Panc1 (cell line): ENCODE data around the gene ADSL. TPM values are rescaled to one million over a fixed set of nuclear protein-coding genes. Genes with fewer than 3 reads are reported as not detected.

Experiments used
- ATAC-seq: fragments of 200-7000 bp; cut with Tn5 transposase; 2 replicates; pipeline ENCODE4 v1.9.1; 2020; ENCODE audit warnings: mild to moderate bottlenecking, moderate library complexity
- BruUV-seq: library from RNA; stranded (reverse); fragments of 400-500 nt; replicated peaks from 2 replicates; lab custom pipeline; 2021; lab: Mats Ljungman, UMichigan
- CTCF ChIA-PET: fragments of 300-600 bp; sonication (Branson Sonifier 250); formaldehyde crosslinking; loops from one replicate; lab custom pipeline; 2022; ENCODE audit warnings: antibody characterized with exemption; lab: Charles Lee
- POLR2A ChIA-PET: fragments of 300-600 bp; sonication (Branson Sonifier 250); formaldehyde crosslinking; loops from one replicate; lab custom pipeline; 2022; ENCODE audit warnings: antibody characterized with exemption; lab: Charles Lee
- DNase-seq: peaks from one replicate; pipeline ENCODE4 v3.0.0-alpha.2; 2010; ENCODE audit warnings: low read depth, low spot score
- H3K27ac ChIP-seq: 2 replicates; pipeline ENCODE4 v1.5.1; 2011; ENCODE audit warnings: mild to moderate bottlenecking, low read length, inconsistent platforms
- H3K27me3 ChIP-seq: fragments of 200-500 bp; sonication (Bioruptor generic); 2 replicates; pipeline ENCODE4 v1.6.0; 2014; ENCODE audit warnings: low read length, inconsistent platforms; ENCODE audit not compliant: control insufficient read depth, insufficient read depth
- H3K36me3 ChIP-seq: fragments of 200-500 bp; sonication (Bioruptor generic); 2 replicates; pipeline ENCODE4 v1.5.1; 2014; ENCODE audit warnings: inconsistent platforms, mild to moderate bottlenecking, low read length, moderate library complexity; ENCODE audit not compliant: control insufficient read depth, insufficient read depth
- H3K4me1 ChIP-seq: 2 replicates; pipeline ENCODE4 v1.5.1; 2011; ENCODE audit warnings: inconsistent platforms, mild to moderate bottlenecking, low read length, moderate library complexity; ENCODE audit not compliant: control insufficient read depth, insufficient read depth
- H3K4me3 ChIP-seq, 2 experiments: 2 replicates each; pipeline ENCODE4 v1.5.1; 2011 to 2012; ENCODE audit warnings: low read depth in 2 of 2, low read length in 2 of 2, mild to moderate bottlenecking in 2 of 2, inconsistent platforms in 1 of 2, moderate library complexity in 1 of 2
- H3K9me3 ChIP-seq: fragments of 200-500 bp; sonication (Bioruptor generic); 2 replicates; pipeline ENCODE4 v1.5.1; 2014; ENCODE audit warnings: low read depth, mild to moderate bottlenecking, inconsistent platforms, low read length, moderate library complexity; ENCODE audit not compliant: control insufficient read depth, insufficient read depth
- CTCF ChIP-seq: fragments of 450-650 bp; IDR thresholded peaks from 2 replicates; pipeline ENCODE4 v1.5.1; 2017; ENCODE audit warnings: mild to moderate bottlenecking
- POLR2AphosphoS5 ChIP-seq: IDR thresholded peaks from 2 replicates; pipeline ENCODE4 v1.6.1; 2012; ENCODE audit warnings: mild to moderate bottlenecking, low read depth, low read length, moderate library complexity
- SIN3A ChIP-seq: IDR thresholded peaks from 2 replicates; pipeline ENCODE4 v1.6.1; 2012; ENCODE audit warnings: low read depth, mild to moderate bottlenecking, low read length, moderate library complexity, borderline replicate concordance; ENCODE audit not compliant: insufficient read depth
- TCF7L2 ChIP-seq: IDR thresholded peaks from 2 replicates; pipeline ENCODE4 v1.6.1; 2011; ENCODE audit warnings: mild to moderate bottlenecking, low read depth, low read length, inconsistent platforms
- in situ Hi-C: cut with HindIII; loops from 2 replicates; pipeline ENCODE4 v1.10.0; 2016; ENCODE audit warnings: low sequenced_read_pairs, low pct_unique_long_range_greater_than_20kb
- intact Hi-C: fragments of 100-400 bp; cut with micrococcal nuclease; formaldehyde crosslinking; loops from one replicate; pipeline ENCODE4 v1.10.0; 2022; ENCODE audit not compliant: unreplicated experiment
- total RNA-seq: library from RNA; stranded (reverse); gene quantifications from one replicate; pipeline ENCODE4 v1.2.1, GENCODE V29; 2021; ENCODE audit not compliant: unreplicated experiment
- TF ChIP-seq, protein P1 (sequence below), 2 experiments: IDR thresholded peaks; 2 replicates each; pipeline ENCODE4 v1.6.1; 2011 to 2012; ENCODE audit warnings: low read depth in 2 of 2, control low read depth in 1 of 2, low read length in 1 of 2, mild to moderate bottlenecking in 1 of 2, moderate library complexity in 1 of 2; ENCODE audit not compliant: insufficient read depth in 1 of 2

The ADSL gene
- total RNA-seq, 1 experiment from 2014 or later = 107 TPM

DNA sequence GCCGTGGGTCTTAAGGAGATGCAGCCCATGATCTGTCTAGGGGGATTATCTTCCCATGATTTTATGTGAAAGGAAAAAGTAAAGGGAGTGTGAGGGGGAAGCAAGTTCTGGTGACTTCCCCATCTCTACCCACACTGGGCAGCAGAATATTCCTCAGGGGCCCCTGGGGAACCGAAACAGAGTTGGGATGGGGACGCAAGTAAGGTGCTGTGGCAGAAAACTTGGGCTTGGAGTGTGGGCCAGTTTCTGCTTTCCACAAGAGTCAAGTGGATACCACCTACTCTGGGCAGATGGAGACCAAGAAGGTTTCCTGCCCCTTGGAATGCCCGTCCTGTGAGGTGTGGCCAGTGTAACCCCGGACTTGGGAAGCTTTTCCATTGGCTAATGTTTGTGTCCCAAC is 88.4 kb downstream of the ADSL start:
- in situ Hi-C loops (no loop called here), intact Hi-C loops (loop anchor here (5.0 kb wide), 1 partner anchor 213 kb away; no protein-coding TSS in a partner anchor)
- ATAC-seq (no peak), DNase-seq (no peak)
- H3K4me1 ChIP-seq = peaks cover 22% of the 10 kb centered on the region
- CTCF ChIA-PET = no interaction called here
- H3K9me3 ChIP-seq = no peaks in the 10 kb centered on the region
- POLR2A ChIA-PET = no interaction called here
- H3K27ac ChIP-seq = no peak overlapping the region
- H3K36me3 ChIP-seq = no peaks in the 10 kb centered on the region; the same call in 1 of the 2 replicates
- H3K27me3 ChIP-seq = no peaks in the 10 kb centered on the region
- H3K4me3 ChIP-seq = no peak overlapping the region
- BruUV-seq = no TSS peak
- TF ChIP-seq, protein P1, sequence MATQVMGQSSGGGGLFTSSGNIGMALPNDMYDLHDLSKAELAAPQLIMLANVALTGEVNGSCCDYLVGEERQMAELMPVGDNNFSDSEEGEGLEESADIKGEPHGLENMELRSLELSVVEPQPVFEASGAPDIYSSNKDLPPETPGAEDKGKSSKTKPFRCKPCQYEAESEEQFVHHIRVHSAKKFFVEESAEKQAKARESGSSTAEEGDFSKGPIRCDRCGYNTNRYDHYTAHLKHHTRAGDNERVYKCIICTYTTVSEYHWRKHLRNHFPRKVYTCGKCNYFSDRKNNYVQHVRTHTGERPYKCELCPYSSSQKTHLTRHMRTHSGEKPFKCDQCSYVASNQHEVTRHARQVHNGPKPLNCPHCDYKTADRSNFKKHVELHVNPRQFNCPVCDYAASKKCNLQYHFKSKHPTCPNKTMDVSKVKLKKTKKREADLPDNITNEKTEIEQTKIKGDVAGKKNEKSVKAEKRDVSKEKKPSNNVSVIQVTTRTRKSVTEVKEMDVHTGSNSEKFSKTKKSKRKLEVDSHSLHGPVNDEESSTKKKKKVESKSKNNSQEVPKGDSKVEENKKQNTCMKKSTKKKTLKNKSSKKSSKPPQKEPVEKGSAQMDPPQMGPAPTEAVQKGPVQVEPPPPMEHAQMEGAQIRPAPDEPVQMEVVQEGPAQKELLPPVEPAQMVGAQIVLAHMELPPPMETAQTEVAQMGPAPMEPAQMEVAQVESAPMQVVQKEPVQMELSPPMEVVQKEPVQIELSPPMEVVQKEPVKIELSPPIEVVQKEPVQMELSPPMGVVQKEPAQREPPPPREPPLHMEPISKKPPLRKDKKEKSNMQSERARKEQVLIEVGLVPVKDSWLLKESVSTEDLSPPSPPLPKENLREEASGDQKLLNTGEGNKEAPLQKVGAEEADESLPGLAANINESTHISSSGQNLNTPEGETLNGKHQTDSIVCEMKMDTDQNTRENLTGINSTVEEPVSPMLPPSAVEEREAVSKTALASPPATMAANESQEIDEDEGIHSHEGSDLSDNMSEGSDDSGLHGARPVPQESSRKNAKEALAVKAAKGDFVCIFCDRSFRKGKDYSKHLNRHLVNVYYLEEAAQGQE (IDR thresholded peaks at IDR 0.05; ENCODE audit: insufficient read depth in 1 of 2, low read depth in 2 of 2, low read length in 1 of 2) = no peak
- no peak for TF ChIP-seq CTCF
- no peak for TF ChIP-seq POLR2AphosphoS5
- no peak for TF ChIP-seq SIN3A
- no peak for TF ChIP-seq TCF7L2

DNA sequence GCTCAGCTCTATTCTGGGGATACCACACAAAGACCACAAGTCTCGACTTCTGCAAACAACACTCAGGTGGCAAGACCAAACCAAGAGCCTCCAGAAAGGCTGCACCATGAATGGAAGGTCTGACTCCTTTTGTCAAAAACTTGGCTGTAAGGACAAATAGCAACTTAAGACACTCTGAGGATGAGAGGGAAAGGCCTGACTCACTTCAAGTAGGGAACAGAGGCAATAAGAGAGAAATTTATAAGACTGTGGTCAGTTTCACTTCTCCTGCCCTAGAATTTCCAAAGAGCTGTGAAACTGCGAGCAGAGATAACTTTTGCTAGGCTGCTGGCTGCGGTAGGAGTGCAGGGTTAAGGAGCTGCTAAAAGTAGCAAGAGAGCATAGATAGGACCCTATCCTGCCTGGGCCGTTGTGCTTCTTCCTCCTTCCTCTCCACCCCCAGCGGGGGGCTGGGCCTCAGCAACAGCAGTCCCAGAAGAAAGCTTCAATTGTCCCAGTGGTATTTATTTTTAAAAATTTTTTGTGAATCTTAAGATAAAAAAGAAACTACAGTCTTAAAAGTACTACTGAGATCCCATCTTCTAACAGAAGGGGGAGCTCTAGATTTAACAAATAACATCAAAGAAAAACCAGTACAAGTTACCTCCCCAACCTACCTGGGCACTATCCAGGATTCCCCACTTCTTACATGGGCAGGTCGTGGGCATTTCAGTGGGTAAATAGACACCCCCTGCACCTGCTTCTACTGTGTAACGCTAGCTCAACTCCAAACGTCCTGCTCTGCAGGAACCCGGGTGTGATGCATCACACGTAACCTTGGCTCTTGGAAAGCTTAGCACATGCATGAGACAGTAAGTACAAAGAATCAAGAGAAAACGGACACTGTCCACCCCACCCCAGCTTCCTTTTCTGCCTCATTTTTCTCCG is 90.5 kb downstream of the ADSL start:
- POLR2A ChIA-PET = no interaction called here
- Histone ChIP-seq H3K9me3 (no peaks in the 10 kb centered on the region), H3K4me1 (peaks cover 22% of the 10 kb centered on the region), H3K27me3 (no peaks in the 10 kb centered on the region), H3K4me3 (no peak overlapping the region), H3K36me3 (no peaks in the 10 kb centered on the region; the same call in 1 of the 2 replicates), H3K27ac (peak overlapping the region; percentile 71)
- peak; percentile 75 for TF ChIP-seq TCF7L2
- TF ChIP-seq CTCF = peak; percentile 69
- TF ChIP-seq POLR2AphosphoS5 = no peak
- ATAC-seq = peak; percentile 72
- BruUV-seq = no TSS peak
- CTCF ChIA-PET = interaction anchor here (0.8 to 1.3 kb wide), 8 partner anchors 10 to 446 kb away, joined by 3 to 6 read pairs (median 4); no protein-coding TSS in a partner anchor
- peak; percentile 36 for DNase-seq
- intact Hi-C loops = loop anchor here (5.0 kb wide), 1 partner anchor 211 kb away; no protein-coding TSS in a partner anchor
- in situ Hi-C loops = no loop called here

Other genes starting within 250 kb of the ADSL start
- 30.7 TPM for gene TNRC6B, start 168.6 kb upstream of the ADSL start, total RNA-seq
- 49.4 TPM for gene SGSM3, start 24.1 kb downstream of the ADSL start, total RNA-seq